ENCODE measurements around the gene COPB1.

DNA sequence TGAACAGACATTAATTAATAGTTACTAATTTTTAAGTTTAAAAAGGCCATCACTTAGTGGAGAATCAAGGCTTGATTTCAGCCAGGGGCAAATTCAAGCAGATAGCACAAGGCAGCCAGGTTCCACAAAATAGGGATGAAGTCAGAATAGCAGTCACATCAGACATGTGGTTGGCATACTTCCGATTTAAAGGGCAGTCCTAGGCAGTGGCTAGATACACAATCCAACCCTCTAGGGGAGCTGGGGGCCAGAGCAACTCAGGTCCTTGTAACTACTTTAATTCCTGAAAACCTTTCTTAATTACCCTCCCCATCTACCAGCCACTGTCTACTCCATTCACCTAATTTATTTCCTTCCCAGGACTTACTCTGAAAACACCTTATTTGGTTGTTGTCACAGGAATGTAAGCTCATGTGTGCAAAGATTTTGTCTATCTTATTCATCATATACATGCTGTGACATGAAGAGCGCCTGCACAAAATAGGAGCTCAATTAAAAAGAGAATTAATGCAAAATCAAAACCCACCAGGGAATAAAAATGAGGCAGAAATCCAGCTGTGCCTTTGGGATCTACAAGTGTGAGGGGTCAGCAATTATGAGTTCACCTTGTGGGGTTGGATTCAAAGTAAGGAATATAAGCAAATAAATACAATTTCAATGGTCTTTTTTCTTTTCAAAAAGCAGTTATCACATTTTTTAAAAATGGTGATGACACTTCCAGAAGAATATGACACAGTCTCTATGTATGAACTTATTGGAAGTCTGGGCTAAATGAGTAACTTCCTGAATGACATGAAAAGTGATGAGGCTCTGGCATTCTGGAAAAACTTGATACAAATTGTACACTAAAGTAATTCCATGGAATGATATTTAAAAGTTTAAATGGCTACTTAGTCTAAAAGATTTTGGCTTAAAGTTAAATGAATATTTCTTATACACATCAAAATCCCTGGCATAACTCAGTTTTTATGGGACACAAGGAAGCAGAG, 53.8 kb downstream of the COPB1 start:
- no peak for TF ChIP-seq POLR2A (IDR thresholded peaks at IDR 0.05)
- TF ChIP-seq, protein P1, sequence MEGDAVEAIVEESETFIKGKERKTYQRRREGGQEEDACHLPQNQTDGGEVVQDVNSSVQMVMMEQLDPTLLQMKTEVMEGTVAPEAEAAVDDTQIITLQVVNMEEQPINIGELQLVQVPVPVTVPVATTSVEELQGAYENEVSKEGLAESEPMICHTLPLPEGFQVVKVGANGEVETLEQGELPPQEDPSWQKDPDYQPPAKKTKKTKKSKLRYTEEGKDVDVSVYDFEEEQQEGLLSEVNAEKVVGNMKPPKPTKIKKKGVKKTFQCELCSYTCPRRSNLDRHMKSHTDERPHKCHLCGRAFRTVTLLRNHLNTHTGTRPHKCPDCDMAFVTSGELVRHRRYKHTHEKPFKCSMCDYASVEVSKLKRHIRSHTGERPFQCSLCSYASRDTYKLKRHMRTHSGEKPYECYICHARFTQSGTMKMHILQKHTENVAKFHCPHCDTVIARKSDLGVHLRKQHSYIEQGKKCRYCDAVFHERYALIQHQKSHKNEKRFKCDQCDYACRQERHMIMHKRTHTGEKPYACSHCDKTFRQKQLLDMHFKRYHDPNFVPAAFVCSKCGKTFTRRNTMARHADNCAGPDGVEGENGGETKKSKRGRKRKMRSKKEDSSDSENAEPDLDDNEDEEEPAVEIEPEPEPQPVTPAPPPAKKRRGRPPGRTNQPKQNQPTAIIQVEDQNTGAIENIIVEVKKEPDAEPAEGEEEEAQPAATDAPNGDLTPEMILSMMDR (IDR thresholded peaks at IDR 0.05), result no peak
